HCT116 (cell line): ENCODE measurements around the gene S100A7A.
A peak's percentile ranks its signal among the peaks of the same experiment; 100 is the strongest.

Experiments used
- CTCF ChIP-seq, 3 experiments: fragments of 200-600 bp in 1 of 3; sonication (generic) in 1 of 3; IDR thresholded peaks in 2 of 3; conservative IDR thresholded peaks in 1 of 3; 2 replicates each; pipeline ENCODE4 v1.5.1; 2012 to 2017; ENCODE audit warnings: low read depth in 2 of 3, low read length in 2 of 3, antibody characterized with exemption in 1 of 3, borderline replicate concordance in 1 of 3, control low read depth in 1 of 3, mild to moderate bottlenecking in 1 of 3, mixed read lengths in 1 of 3, mixed run types in 1 of 3, moderate library complexity in 1 of 3; ENCODE audit not compliant: insufficient read depth in 1 of 3
- POLR2A ChIP-seq: IDR thresholded peaks from 2 replicates; pipeline ENCODE4 v1.7.0; 2011; ENCODE audit warnings: borderline replicate concordance; ENCODE audit not compliant: insufficient read depth, insufficient read length; ENCODE audit errors: extremely low read depth
- REST ChIP-seq: IDR thresholded peaks from 2 replicates; pipeline ENCODE4 v1.6.1; 2012; ENCODE audit warnings: low read depth

GRCh38 chr1:153428791-153429190 lies 12.5 kb downstream of the S100A7A start:
- no peak for TF ChIP-seq POLR2A
- no peak for TF ChIP-seq REST
- TF ChIP-seq CTCF (IDR thresholded peaks at IDR 0.05 in 2 of 3, conservative IDR thresholded peaks at IDR 0.05 in 1 of 3; ENCODE audit: borderline replicate concordance in 1 of 3, insufficient read depth in 1 of 3, low read depth in 2 of 3, low read length in 2 of 3), result peak in 2 of 3 experiments; percentile 19 to 21; a peak in 2 of 6 replicates
